Fibroblast of peridontal ligament (primary cell): ENCODE measurements around the gene LMNTD1.
A peak's percentile ranks its signal among the peaks of the same experiment; 100 is the strongest.

Source experiments
- DNase-seq: peaks from one replicate; pipeline ENCODE4 v3.0.0-alpha.2; 2010; ENCODE audit errors: extremely low read depth

Gene LMNTD1

DNA sequence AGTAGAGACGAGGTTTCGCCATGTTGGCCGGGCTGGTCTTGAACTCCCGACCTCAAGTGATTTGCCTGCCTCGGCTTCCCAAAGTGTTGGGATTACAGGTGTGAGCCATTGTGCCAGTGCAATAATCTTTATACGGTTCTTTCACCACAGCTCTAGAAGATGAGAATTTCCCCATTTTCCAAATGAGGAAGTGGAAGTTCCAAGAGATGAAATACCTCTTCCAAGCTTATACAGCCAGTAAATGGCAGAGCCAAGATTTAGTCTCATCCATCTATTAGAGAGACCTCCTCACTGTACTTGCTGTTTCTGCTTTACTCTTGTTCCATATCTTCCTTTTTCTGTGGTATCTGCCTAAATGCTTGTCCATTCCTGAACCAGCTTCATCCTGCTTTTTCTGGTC, 3.1 kb upstream of the LMNTD1 start:
- no peak for DNase-seq

DNA sequence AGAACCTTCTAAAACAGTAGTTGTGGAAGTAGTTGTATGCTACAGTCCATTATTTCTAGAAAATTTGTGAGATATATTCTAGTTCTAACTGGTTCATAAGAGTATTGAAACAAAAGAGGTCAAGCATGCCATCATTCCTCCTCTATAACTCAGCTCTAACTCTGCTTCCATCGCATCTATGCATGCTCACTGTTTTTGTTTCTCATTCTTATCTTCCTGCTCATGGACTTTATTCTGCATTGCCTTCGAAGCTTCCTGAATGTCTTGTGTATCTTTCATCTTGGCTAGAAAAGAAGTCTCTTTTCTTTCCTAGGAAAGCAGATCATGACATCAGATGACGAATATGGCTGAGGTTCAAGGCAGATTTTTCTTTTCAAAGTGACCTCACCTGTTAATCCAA, 402 bp downstream of the LMNTD1 start:
- peak; percentile 78 for DNase-seq

DNA sequence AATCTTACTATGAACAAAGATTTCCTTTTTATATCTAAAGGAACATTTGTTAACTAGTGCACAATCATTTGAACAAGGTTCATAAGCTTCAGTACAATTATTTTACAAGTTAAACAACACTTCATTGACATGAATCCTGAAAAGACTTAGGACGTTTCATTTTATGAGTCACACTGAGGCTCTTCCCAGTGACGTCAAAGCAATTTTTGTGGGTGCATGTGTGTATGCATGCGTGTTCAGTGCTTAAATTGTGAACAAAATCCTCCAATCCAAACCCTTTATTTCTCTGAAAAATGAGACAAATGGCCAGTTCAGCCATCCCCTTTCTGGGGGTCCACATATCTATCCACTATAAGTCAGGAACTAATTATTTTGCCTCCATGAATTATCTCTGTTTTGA, 2.9 kb downstream of the LMNTD1 start:
- peak; percentile 81 for DNase-seq

DNA sequence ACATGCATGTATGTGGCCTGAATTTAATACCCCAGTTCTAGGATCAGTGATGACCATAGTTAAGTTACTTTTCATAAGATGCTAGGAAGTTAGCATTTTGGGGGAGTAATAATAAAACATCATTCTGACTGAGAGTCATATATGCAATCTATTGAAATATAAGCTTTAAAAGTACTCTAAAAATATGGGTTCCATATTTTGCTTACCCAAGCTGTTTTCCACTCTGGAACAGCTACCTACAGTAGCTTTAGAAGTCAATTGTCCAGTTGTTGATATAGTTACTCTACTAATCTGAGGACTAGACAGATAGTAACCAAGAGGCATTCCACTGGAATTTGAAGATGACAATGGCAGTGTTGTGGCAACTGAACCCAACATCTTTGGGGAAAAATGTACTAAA, 4.0 kb downstream of the LMNTD1 start:
- DNase-seq: no peak

DNA sequence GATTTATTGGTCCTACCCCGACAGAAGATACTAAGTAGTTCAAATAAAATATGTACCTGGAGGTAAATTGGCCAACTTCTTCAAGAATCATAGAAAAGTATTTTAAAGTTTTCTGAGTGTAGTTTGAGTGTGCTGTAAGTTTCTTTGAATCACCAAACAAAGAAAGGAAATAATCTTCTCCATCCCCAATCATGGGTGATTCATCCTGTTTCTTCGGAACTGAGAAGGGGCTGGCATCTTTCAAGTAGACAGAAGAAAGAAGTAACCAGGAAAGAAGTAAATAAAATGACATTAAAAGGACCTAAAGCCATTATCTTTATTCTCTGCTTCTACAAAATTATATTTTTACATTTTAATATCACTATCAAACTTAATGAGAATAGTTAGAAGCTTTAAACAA, 6.8 kb downstream of the LMNTD1 start:
- no peak for DNase-seq

DNA sequence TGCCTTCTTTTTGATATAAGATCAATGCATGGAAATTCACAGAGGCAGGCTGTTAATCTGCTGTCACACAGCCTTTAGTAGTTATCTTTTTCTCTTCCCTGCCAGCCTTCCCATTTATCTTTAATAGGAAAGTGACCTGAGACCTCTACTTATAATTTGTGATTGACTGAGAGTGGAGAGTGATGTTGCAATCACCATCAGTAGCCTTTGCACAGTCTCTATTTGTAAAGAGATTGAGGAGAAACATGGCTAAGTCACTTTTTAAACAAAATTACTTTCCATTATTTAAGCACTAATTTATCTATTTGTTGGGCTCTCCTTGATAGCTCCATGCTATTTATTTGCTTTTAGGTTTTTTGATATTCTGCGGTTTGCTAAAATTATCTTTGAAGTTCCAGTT, 19.9 kb downstream of the LMNTD1 start:
- DNase-seq: no peak

DNA sequence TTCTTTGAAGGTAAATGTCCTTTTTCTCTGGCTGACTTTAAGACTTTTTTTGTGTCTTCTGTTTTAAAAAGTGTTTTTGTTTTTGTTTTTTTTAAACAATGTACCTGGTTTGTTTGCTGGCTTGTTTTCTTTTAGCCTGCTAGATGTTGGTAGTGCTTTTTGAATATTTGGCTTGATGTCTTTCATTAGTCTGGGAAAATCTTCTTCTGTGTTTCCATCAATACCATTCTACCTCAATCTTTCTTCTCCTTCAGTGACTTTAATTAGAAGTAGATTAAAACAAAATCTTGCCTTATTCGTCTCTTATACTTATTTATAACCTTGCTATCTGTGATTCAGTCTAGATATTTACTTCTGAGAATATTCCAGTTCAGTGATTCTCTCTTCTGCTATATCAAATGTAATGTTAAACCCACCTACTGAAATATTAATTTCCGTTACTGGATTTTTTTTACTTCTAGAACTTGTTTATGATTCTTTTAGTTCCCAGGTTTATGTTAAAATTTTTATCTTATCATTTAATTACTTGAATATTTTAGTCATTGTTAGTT, 21.5 kb downstream of the LMNTD1 start:
- DNase-seq: no peak

DNA sequence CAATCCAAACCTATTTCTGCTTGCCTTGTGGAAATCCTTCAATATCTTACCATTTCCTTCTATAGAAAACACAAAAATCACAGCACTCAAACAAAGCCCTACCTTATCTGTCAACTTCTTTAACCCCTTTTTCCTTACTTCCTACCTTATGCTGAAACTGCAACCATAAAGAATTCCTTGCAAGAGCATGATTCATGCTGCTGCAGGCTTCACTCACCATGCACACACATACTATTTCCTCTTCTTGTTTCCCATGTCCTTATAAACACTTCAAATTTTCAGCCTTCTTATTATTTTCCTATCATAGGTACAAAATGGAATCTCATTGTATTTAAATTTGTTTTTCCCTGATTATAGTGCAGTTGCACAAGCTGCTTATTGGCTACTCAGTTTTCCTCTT, 23.3 kb downstream of the LMNTD1 start:
- peak; percentile 35 for DNase-seq

DNA sequence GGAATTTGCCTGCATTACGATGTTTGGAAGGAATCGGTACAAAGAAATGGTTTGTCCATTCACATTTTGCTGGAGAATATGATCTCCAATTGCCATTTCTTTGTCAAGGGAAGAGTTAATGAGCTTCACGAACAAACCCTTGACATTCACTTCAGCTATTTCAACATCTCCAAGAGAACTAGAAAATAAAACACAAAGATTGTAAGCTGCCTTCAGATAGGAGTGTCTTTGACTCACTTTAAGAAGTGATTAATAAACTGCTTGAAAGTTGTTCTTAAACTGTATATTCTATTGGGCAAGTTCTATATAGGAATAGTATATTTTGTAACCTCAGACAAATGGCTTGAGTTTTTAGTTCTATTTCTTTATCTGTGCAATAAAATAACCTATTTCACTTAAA, 26.3 kb downstream of the LMNTD1 start:
- no peak for DNase-seq

DNA sequence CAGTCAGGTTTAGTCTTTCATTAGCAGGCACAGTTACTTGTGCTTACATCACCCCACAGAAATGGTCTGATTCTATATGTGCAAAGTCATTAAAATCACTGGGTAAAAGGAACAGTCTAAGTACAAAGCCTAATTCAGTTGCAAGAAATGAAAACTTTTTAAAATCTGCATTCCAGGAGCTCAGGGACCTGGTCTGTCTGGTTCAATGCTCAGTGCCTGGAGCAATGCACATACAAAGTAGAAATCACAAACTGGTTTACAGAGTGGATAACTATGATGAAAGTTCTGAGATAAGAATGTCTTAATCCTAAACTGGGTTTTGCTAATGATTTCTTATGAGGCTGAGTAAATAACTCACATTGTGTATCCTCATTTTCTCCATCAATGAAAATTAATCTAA, 28.7 kb downstream of the LMNTD1 start:
- no peak for DNase-seq

DNA sequence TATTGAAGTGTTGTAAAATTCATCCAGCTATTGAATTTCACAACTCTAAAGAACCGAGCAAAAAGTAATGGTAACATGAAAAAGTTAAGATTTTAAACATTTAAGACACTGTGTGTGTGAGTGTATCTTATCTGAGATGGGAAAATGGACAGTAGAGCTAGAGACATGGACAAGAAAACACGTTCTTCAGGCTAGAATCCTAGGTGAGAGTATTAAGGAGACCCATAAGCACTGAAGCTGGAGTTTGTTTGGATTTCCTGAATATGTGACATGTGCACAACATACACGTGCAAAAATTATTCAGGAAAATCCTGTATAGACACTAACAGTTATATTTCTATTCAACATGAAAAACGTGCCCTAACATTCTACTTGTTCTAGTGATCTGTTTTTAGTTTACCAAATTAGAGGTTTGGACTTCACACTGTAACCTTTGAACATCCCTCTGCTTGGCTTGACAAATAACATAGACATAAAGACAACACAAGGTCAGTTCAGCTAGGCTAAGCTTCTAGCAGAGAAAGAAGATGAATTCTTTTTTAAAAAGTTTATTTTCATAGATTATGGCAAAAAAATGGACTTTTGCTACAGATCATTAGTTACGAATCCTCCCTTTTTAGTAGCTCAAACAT, 31.3 kb downstream of the LMNTD1 start:
- no peak for DNase-seq

DNA sequence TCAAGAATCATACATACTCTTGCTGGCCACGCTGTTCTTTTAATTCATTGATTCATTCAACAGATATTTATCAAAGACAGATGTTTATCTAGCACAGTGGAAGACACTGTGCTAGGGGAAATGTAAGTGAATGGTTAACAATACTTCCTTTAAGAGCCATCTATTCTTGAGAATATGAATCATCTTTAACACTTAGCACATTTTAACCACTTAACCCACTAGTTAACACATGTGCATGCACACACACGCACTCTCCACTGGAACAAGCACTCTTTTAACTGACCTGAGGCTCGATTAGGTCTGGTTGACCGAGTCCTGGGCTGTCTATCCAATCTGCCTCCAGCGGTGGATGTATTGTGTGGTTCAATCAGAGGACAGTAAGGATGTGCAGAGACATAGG, 34.6 kb downstream of the LMNTD1 start:
- DNase-seq: peak; percentile 20

DNA sequence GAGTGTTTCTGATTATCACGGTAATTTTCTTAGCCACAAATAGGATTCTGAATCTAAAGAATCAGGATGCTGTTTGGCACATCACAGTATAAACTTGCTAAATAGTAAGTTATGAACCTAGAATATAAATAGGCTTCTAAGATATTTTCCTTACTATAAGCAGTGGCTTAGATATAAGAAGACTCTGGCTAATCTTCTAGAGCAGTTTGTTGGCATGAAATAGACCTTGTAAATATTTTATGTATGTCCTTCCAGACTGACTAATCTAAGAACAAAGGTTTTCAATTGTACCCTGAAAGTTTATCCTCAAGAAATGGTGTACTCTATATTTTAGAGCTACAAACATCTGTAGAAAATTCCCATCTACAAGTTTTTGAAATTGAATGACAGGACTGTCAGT, 48.3 kb downstream of the LMNTD1 start:
- DNase-seq: no peak

DNA sequence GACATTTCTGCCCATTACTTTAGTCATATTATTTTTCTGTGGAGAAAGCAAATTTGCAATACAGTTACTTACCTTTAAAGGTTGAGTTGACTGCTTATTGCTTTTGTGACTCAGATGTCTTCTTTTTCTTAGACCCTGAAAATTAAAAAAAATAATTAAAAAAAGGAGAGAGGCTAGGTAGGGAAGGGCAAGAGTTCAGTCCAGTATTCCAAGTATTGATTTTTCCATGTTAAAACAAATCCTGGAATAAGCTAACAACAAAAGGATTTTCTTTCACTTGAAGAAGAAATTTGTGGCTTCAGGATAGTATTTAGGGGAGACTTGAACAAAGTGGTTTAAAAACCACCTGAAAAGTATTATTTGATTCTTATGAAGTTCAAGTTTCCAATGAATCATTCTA, 49.4 kb downstream of the LMNTD1 start:
- no peak for DNase-seq

DNA sequence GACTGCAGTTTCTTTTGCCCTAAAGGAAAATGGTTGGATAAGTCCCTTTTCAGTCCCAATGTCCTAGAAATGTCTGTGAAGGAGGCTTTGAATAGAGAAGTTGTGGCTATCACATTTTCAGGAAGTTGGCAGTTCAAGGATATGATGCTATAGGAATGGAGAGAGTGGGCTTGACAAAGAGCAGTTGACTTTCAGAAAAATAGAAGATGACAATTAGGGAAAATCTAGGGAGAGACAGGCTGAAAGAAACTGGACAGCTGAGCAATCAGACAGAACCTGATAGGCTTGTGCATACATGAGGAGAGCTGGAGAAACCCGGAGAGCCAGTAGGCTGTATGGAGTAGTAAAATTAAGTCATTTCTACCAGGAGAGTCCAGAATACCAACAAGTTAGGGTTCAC, 50.5 kb downstream of the LMNTD1 start:
- no peak for DNase-seq

DNA sequence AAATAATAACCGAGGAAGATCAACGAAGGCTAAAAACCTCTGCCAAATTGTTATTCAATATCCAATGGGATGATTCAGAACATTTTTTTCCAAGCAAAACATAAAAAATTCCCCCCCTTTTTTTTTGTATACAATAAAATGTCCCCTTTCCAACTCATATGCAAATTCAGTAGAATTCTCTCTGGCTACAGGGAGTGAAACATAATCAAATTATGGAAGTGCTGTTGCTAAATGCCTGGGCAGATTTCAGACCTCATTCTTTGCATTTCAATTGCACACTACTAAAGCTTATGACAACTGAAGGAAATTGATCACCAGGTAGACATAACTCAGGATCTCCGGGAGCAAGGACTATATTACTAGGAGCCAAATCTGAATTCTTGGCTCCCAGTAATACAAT, 51.0 kb downstream of the LMNTD1 start:
- peak; percentile 63 for DNase-seq

DNA sequence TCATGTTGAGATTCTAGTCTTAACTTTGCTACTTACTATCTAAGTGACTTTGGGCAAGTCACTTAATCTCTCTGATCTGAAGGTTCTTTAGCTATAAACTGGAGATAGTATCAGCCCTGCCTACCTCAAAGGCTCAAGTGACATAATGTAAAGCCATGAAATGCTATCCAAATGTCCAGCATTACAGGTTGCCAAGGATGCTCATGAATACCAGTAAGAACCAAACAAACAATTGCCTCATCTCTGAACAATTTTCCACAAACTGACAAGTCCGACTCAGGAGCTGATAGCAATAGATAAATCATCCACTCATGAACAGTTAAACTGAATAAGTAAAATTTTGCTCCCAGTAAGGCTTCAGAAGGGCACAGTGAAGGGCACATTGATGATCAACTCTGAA, 51.5 kb downstream of the LMNTD1 start:
- DNase-seq: peak; percentile 21

DNA sequence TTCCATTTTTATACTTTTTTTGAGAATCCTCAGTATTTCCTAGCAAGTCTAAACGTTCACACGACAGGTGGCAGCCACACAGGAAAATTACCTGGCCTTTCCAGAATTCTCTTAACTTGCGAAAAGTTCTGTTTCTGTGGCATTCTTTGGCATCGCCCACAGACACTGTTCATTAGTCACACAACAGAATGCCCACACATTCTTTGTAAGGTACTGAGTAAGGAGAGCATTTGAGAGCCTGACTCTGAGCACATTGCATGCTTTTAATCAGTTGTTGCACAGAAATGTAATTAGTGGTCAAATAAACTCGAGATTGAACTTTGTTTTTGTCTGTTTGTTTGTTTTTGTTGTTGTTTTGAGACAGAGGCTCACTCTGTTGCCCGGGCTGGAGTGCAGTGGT, 52.4 kb downstream of the LMNTD1 start:
- DNase-seq: peak; percentile 22

DNA sequence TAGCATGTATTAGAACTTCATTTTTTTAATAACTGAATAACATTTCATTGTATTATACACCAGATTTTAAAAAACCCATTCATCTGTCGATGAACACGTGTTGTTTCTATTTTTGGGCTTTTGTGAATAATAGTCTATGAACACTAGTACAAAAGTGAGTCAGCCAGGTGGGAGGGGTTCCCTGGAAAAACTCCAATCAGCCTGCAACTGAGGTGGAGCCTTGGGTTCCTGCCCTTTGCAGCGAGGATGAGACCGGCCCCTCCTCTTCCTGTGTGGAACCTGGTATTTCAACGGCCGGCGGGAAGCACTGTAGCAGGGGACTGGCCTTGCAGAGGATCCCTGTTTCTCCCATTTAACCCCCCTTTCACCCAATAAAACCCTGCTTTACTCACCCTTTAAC, 56.1 kb downstream of the LMNTD1 start:
- no peak for DNase-seq

DNA sequence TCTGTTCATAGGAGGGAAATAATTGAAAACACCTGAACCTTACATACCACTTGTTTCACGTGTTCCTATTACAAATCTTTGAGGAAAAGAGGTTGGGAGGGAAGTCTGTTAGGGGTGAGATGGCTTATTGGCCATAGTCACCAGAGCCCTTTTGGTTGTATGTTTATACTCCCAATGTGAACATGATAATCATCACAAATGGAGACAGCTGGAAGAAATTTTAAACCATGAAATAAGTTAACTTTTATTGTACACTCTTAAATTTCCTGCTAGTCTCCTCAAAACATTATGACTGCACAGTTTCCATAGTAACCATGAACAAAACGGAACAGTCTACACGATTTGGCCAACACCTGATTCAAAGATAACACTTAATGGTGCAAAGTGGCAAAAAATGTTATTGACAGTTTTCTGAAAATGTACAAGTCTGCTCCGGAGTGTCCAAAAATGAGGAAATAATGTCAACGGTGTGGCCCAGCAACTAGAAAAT, 56.9 kb downstream of the LMNTD1 start:
- DNase-seq: peak; percentile 80

DNA sequence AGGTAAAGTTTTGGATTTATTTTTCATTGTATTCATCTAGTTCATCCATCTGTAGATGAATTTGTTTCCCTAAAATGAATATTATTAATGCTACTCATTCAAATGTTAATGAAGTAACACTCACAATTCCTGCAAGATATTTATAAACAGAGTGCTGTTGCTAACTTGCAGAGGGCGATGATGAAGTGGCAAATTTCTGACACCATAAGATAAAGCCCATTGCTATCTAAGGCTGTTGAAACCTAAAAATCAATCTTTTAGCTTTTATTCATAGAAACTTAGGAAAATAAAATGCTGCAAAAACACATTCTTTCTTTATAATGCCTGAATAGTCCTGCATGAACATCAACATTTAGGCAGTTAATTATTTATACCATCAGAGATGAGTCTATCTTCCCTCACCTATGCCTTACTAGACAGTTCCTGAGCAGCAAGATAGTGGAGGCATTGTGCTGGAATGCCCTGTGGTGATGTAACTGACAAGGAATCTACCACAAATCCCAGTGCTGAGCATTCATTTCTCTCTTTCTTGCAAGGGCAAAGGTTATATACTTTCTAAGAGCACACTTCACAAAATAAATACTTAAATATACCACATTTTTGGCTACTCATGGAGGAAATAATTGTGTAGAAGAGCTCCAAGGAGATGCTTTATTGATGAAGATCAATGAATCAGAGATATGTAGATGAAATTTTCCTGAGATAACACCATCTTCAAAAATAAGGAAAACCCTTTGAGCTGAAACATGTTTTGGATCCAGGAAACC, 57.6 kb downstream of the LMNTD1 start:
- peak; percentile 86 for DNase-seq

DNA sequence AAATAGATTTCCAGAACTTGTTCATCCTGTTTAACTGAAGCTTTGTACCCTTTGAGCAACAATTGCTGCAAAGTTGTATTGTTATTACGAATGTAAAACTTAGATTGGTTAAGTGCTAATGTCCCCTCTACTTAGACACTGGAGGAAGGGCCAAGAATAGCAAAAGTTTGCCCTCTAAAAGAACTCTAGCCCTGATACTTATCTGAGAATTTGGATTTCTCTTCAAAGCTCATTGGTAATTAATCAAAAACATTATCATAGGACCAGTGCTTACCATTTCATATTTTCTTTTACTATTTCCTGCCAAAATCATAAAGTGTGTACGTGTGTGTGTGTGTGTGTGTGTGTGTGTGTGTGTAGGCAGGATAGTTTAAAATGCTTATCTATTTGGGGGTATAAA, 58.2 kb downstream of the LMNTD1 start:
- no peak for DNase-seq

DNA sequence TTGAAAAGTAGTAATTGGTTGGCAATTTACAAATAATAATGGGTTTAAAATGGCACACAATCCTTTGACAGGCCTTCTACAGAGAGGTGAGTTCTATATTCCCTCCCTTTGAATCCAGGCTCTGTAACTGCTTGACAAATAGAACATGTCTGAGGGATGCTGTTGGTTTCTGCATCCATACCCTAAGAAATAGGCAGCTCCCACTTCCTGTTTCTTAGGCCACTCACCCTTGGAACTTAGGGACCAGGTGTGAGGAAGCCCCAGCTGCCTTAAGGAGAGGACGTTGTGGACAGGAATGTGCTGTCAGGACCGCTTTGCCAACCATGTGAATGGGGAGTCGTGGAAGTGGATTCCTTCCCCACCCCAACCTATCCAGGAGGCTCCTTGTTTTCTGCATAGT, 59.4 kb downstream of the LMNTD1 start:
- DNase-seq: no peak
